Measurements from ENCODE around the gene SIRT4.
"Not testable (repeated sequence)": the region's sequence is repeated elsewhere in the genome, so short reads cannot be mapped to it uniquely, and the experiment has no call there.

SIRT4 gene

GRCh38 chr12:120317224-120318105 lies 15.3 kb downstream of the SIRT4 start:
- no peaks in the 10 kb centered on the region for H3K9me3 ChIP-seq (ENCODE audit: control insufficient read depth, insufficient read depth, low read length)
- peak; percentile 94 for DNase-seq (ENCODE audit: low read depth, low spot score)
- H3K27me3 ChIP-seq (ENCODE audit: control insufficient read depth, insufficient read depth, low read length), result no peaks in the 10 kb centered on the region; the same call in 1 of the 2 replicates
- no CpG with 5 or more reads among the region's 42 CpGs for WGBS (ENCODE audit: insufficient coverage, insufficient read length)
- no peaks in the 10 kb centered on the region for H3K36me3 ChIP-seq (ENCODE audit: control insufficient read depth, insufficient read depth, low read length)
- H3K4me1 ChIP-seq (ENCODE audit: control insufficient read depth, insufficient read depth, low read length), result no peaks in the 10 kb centered on the region
- H3K4me3 ChIP-seq (ENCODE audit: low read length), result peak overlapping the region; percentile 44; the same call in 1 of the 2 replicates
- no peak overlapping the region for H3K27ac ChIP-seq (ENCODE audit: low read length)

GRCh38 chr12:120321382-120322202 lies 19.5 kb downstream of the SIRT4 start:
- no CpG with 5 or more reads among the region's 13 CpGs for WGBS (ENCODE audit: insufficient coverage, insufficient read length)
- Histone ChIP-seq H3K27me3 (ENCODE audit: control insufficient read depth, insufficient read depth, low read length) (no peaks in the 10 kb centered on the region; the same call in 1 of the 2 replicates), H3K9me3 (ENCODE audit: control insufficient read depth, insufficient read depth, low read length) (no peaks in the 10 kb centered on the region), H3K36me3 (ENCODE audit: control insufficient read depth, insufficient read depth, low read length) (no peaks in the 10 kb centered on the region), H3K27ac (ENCODE audit: low read length) (no peak overlapping the region), H3K4me1 (ENCODE audit: control insufficient read depth, insufficient read depth, low read length) (no peaks in the 10 kb centered on the region), H3K4me3 (ENCODE audit: low read length) (no peak overlapping the region)
- no peak for DNase-seq (ENCODE audit: low read depth, low spot score)

GRCh38 chr12:120323772-120324171 lies 21.7 kb downstream of the SIRT4 start:
- H3K4me3 ChIP-seq (ENCODE audit: low read length), result no peak overlapping the region
- H3K27me3 ChIP-seq (ENCODE audit: control insufficient read depth, insufficient read depth, low read length), result no peaks in the 10 kb centered on the region; the same call in 1 of the 2 replicates
- no peaks in the 10 kb centered on the region for H3K36me3 ChIP-seq (ENCODE audit: control insufficient read depth, insufficient read depth, low read length)
- no peak for DNase-seq (ENCODE audit: low read depth, low spot score)
- no peak overlapping the region for H3K27ac ChIP-seq (ENCODE audit: low read length)
- no peaks in the 10 kb centered on the region for H3K4me1 ChIP-seq (ENCODE audit: control insufficient read depth, insufficient read depth, low read length)
- no CpG with 5 or more reads among the region's 2 CpGs for WGBS (ENCODE audit: insufficient coverage, insufficient read length)
- H3K9me3 ChIP-seq (ENCODE audit: control insufficient read depth, insufficient read depth, low read length), result no peaks in the 10 kb centered on the region

GRCh38 chr12:120324841-120325417 lies 22.8 kb downstream of the SIRT4 start:
- no peaks in the 10 kb centered on the region for H3K4me1 ChIP-seq (ENCODE audit: control insufficient read depth, insufficient read depth, low read length)

GRCh38 chr12:120327593-120327992 lies 25.5 kb downstream of the SIRT4 start, which contains the start of gene PLA2G1B:
TSS of gene PLA2G1B (minus strand) at chr12:120327779. CDS start at chr12:120327753, 26 bp downstream.
- H3K27me3 ChIP-seq (ENCODE audit: control insufficient read depth, insufficient read depth, low read length), result no peaks in the 10 kb centered on the region
- H3K9me3 ChIP-seq (ENCODE audit: control insufficient read depth, insufficient read depth, low read length), result no peaks in the 10 kb centered on the region
- no peaks in the 10 kb centered on the region for H3K36me3 ChIP-seq (ENCODE audit: control insufficient read depth, insufficient read depth, low read length)
- WGBS (ENCODE audit: insufficient coverage, insufficient read length), result no CpG with 5 or more reads among the region's 5 CpGs
- H3K4me3 ChIP-seq (ENCODE audit: low read length), result no peak within 1 kb of the TSS
- H3K27ac ChIP-seq (ENCODE audit: low read length), result no peak within 1 kb of the TSS
- H3K4me1 ChIP-seq (ENCODE audit: control insufficient read depth, insufficient read depth, low read length), result no peaks in the 10 kb centered on the region
- no peak for DNase-seq (ENCODE audit: low read depth, low spot score)

More at GRCh38 chr12:120324841-120325417, 22.8 kb downstream of the SIRT4 start:
- no CpG with 5 or more reads among the region's 9 CpGs for WGBS (ENCODE audit: insufficient coverage, insufficient read length)
- Histone ChIP-seq H3K27ac (ENCODE audit: low read length) (no peak overlapping the region), H3K4me3 (ENCODE audit: low read length) (no peak overlapping the region), H3K27me3 (ENCODE audit: control insufficient read depth, insufficient read depth, low read length) (no peaks in the 10 kb centered on the region; the same call in 1 of the 2 replicates), H3K9me3 (ENCODE audit: control insufficient read depth, insufficient read depth, low read length) (no peaks in the 10 kb centered on the region), H3K36me3 (ENCODE audit: control insufficient read depth, insufficient read depth, low read length) (no peaks in the 10 kb centered on the region)
- no peak for DNase-seq (ENCODE audit: low read depth, low spot score)

- no CpG with 5 or more reads among the region's 4 CpGs for WGBS (ENCODE audit: insufficient coverage, insufficient read length)
- H3K9me3 ChIP-seq (ENCODE audit: control insufficient read depth, insufficient read depth, low read length), result no peaks in the 10 kb centered on the region
- H3K4me1 ChIP-seq (ENCODE audit: control insufficient read depth, insufficient read depth, low read length), result no peaks in the 10 kb centered on the region
- H3K27me3 ChIP-seq (ENCODE audit: control insufficient read depth, insufficient read depth, low read length), result no peaks in the 10 kb centered on the region
- no peak overlapping the region for H3K27ac ChIP-seq (ENCODE audit: low read length)
- H3K4me3 ChIP-seq (ENCODE audit: low read length), result no peak overlapping the region
- no peak for DNase-seq (ENCODE audit: low read depth, low spot score)
- H3K36me3 ChIP-seq (ENCODE audit: control insufficient read depth, insufficient read depth, low read length), result no peaks in the 10 kb centered on the region
These were observed 26.1 kb downstream of the SIRT4 start for GRCh38 chr12:120328228-120328627.

GRCh38 chr12:120331390-120331789 lies 29.3 kb downstream of the SIRT4 start:
- no peak overlapping the region for H3K4me3 ChIP-seq (ENCODE audit: low read length)
- no peak overlapping the region for H3K27ac ChIP-seq (ENCODE audit: low read length)
- WGBS (ENCODE audit: insufficient coverage, insufficient read length), result no CpG with 5 or more reads among the region's 3 CpGs
- H3K36me3 ChIP-seq (ENCODE audit: control insufficient read depth, insufficient read depth, low read length), result no peaks in the 10 kb centered on the region
- no peaks in the 10 kb centered on the region for H3K4me1 ChIP-seq (ENCODE audit: control insufficient read depth, insufficient read depth, low read length)
- no peaks in the 10 kb centered on the region for H3K27me3 ChIP-seq (ENCODE audit: control insufficient read depth, insufficient read depth, low read length)
- H3K9me3 ChIP-seq (ENCODE audit: control insufficient read depth, insufficient read depth, low read length), result no peaks in the 10 kb centered on the region
- DNase-seq (ENCODE audit: low read depth, low spot score), result no peak

- WGBS (ENCODE audit: insufficient coverage, insufficient read length), result no CpG with 5 or more reads among the region's 5 CpGs
- no peak for DNase-seq (ENCODE audit: low read depth, low spot score)
- Histone ChIP-seq H3K4me3 (ENCODE audit: low read length) (no peak overlapping the region), H3K4me1 (ENCODE audit: control insufficient read depth, insufficient read depth, low read length) (no peaks in the 10 kb centered on the region), H3K27ac (ENCODE audit: low read length) (no peak overlapping the region), H3K9me3 (ENCODE audit: control insufficient read depth, insufficient read depth, low read length) (no peaks in the 10 kb centered on the region), H3K36me3 (ENCODE audit: control insufficient read depth, insufficient read depth, low read length) (no peaks in the 10 kb centered on the region), H3K27me3 (ENCODE audit: control insufficient read depth, insufficient read depth, low read length) (no peaks in the 10 kb centered on the region)
These were observed 29.9 kb downstream of the SIRT4 start for GRCh38 chr12:120332041-120332440.

GRCh38 chr12:120332523-120332922 lies 30.4 kb downstream of the SIRT4 start:
- no CpG with 5 or more reads among the region's 7 CpGs for WGBS (ENCODE audit: insufficient coverage, insufficient read length)
- Histone ChIP-seq H3K27me3 (ENCODE audit: control insufficient read depth, insufficient read depth, low read length) (no peaks in the 10 kb centered on the region), H3K4me1 (ENCODE audit: control insufficient read depth, insufficient read depth, low read length) (no peaks in the 10 kb centered on the region), H3K36me3 (ENCODE audit: control insufficient read depth, insufficient read depth, low read length) (no peaks in the 10 kb centered on the region), H3K9me3 (ENCODE audit: control insufficient read depth, insufficient read depth, low read length) (no peaks in the 10 kb centered on the region), H3K4me3 (ENCODE audit: low read length) (no peak overlapping the region), H3K27ac (ENCODE audit: low read length) (no peak overlapping the region)
- DNase-seq (ENCODE audit: low read depth, low spot score), result no peak

- H3K27me3 ChIP-seq (ENCODE audit: control insufficient read depth, insufficient read depth, low read length); H3K36me3 ChIP-seq (ENCODE audit: control insufficient read depth, insufficient read depth, low read length); H3K4me1 ChIP-seq (ENCODE audit: control insufficient read depth, insufficient read depth, low read length); H3K27ac ChIP-seq (ENCODE audit: low read length); H3K9me3 ChIP-seq (ENCODE audit: control insufficient read depth, insufficient read depth, low read length); H3K4me3 ChIP-seq (ENCODE audit: low read length): not testable (repeated sequence)
- DNase-seq (ENCODE audit: low read depth, low spot score), result peak; percentile 25
- WGBS (ENCODE audit: insufficient coverage, insufficient read length), result no CpG with 5 or more reads among the region's 12 CpGs
These were observed 33.3 kb downstream of the SIRT4 start for GRCh38 chr12:120335447-120335846.
